Caco-2 (cell line): Measurements from ENCODE around the gene MAST4. TPM values are rescaled to one million over a fixed set of nuclear protein-coding genes. Genes with fewer than 3 reads are reported as not detected.

Experiments used
- BruUV-seq: library from RNA; stranded (reverse); fragments of 400-500 nt; replicated peaks from 2 replicates; lab custom pipeline; 2021; lab: Mats Ljungman, UMichigan
- CTCF ChIA-PET: fragments of 300-600 bp; sonication (Branson Sonifier 250); formaldehyde crosslinking; loops from one replicate; lab custom pipeline; 2022; ENCODE audit warnings: antibody characterized with exemption; lab: Charles Lee
- POLR2A ChIA-PET: fragments of 300-600 bp; sonication (Branson Sonifier 250); formaldehyde crosslinking; loops from one replicate; lab custom pipeline; 2022; ENCODE audit warnings: antibody characterized with exemption; lab: Charles Lee
- DNase-seq, 2 experiments: peaks; one replicate each; pipeline versions ENCODE4 v3.0.0 to v3.0.0-alpha.2; 2020 to 2022
- H3K27me3 ChIP-seq: replicated peaks from 2 replicates; pipeline ENCODE4 v1.6.0; 2011; ENCODE audit warnings: low read length; ENCODE audit not compliant: control insufficient read depth, insufficient read depth
- H3K36me3 ChIP-seq: 2 replicates; pipeline ENCODE4 v1.5.1; 2011; ENCODE audit warnings: low read length; ENCODE audit not compliant: control insufficient read depth, insufficient read depth
- H3K4me1 ChIP-seq: fragments of 250-450 bp; sonication (Bioruptor Pico); 2 replicates; pipeline ENCODE4 v1.5.1; 2020; ENCODE audit warnings: mild to moderate bottlenecking
- H3K4me3 ChIP-seq: 2 replicates; pipeline ENCODE4 v1.5.1; 2011; ENCODE audit warnings: low read depth, mild to moderate bottlenecking, control low read depth, low read length
- H3K9me3 ChIP-seq: fragments of 250-450 bp; sonication (Bioruptor Pico); 2 replicates; pipeline ENCODE4 v1.5.1; 2020; ENCODE audit warnings: mild to moderate bottlenecking, moderate library complexity
- H3K27ac Mint-ChIP-seq: one replicate; pipeline ENCODE4 v1.8.0; 2022; ENCODE audit warnings: mixed read lengths; ENCODE audit not compliant: unreplicated experiment
- H3K27me3 Mint-ChIP-seq: one replicate; pipeline ENCODE4 v1.8.0; 2022; ENCODE audit warnings: mixed read lengths; ENCODE audit not compliant: insufficient read depth, unreplicated experiment
- H3K36me3 Mint-ChIP-seq: one replicate; pipeline ENCODE4 v1.8.0; 2022; ENCODE audit warnings: mild to moderate bottlenecking, mixed read lengths; ENCODE audit not compliant: insufficient read depth, unreplicated experiment
- H3K4me1 Mint-ChIP-seq: one replicate; pipeline ENCODE4 v1.8.0; 2022; ENCODE audit warnings: low read depth, mixed read lengths; ENCODE audit not compliant: unreplicated experiment
- H3K4me3 Mint-ChIP-seq: one replicate; pipeline ENCODE4 v1.8.0; 2022; ENCODE audit warnings: mild to moderate bottlenecking, moderate library complexity, mixed read lengths; ENCODE audit not compliant: unreplicated experiment
- H3K9me3 Mint-ChIP-seq: one replicate; pipeline ENCODE4 v1.8.0; 2022; ENCODE audit warnings: mixed read lengths; ENCODE audit not compliant: unreplicated experiment
- intact Hi-C: fragments of 100-400 bp; cut with micrococcal nuclease; formaldehyde crosslinking; loops from one replicate; pipeline ENCODE4 v1.10.0; 2022; ENCODE audit not compliant: unreplicated experiment
- total RNA-seq: library from RNA; stranded (reverse); gene quantifications from 2 replicates; pipeline ENCODE4 v1.2.3, GENCODE V29; 2022
- TF ChIP-seq, protein P1 (sequence below), 2 experiments: fragments of 200-600 bp in 1 of 2; IDR thresholded peaks; 1 replicate in 1 of 2; 2 replicates in 1 of 2; pipeline versions ENCODE4 v1.5.1 to v1.8.0; 2011 to 2022; ENCODE audit warnings: antibody characterized with exemption in 1 of 2, control low read depth in 1 of 2, inconsistent platforms in 1 of 2, low read depth in 1 of 2, low read length in 1 of 2, mild to moderate bottlenecking in 1 of 2, moderate library complexity in 1 of 2; ENCODE audit not compliant: insufficient read depth in 1 of 2, severe bottlenecking in 1 of 2, unreplicated experiment in 1 of 2

MAST4 gene
- total RNA-seq, 1 experiment from 2014 or later = 17.8 TPM

DNA sequence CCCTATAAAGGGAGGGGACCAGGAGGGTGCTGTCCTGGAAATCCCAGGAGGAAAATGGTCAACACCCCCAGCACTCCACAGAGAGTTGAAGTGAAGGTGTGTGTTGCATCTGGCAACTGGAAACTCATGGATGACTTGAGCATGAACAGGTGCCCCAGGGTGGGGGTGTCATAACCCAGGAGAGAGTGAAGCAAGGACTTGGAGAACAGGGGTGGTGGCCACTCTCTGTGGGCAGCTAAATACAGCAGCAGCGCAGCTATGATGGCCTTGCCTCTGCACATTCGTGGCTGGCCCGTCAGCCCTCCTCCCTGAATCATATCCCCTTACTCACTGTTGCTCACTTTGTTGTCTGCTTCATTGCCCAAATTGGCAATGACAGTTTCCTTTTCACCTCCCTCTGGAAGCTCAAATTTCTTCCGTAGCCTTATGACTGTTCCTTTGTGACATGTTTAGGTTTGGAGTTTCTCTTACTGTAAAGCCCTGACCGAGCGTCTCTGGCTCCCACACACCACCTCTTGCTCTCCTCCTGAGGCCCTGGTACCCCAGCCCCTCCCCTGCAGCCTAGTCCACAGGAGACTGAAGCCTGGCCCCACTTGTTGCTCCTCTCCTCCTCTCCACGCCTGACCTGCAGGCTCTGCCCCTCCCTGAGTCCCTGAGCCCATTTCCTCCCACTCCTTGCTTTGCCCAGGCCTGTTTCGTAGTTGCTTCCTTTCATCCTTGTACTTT lies 414.7 kb downstream of the MAST4 start:
- no peaks in the 10 kb centered on the region for H3K9me3 Mint-ChIP-seq
- CTCF ChIA-PET = no interaction called here
- peaks cover 75% of the 10 kb centered on the region for H3K4me1 ChIP-seq
- POLR2A ChIA-PET = no interaction called here
- H3K9me3 ChIP-seq = no peaks in the 10 kb centered on the region
- H3K4me3 ChIP-seq = no peak overlapping the region
- H3K27me3 Mint-ChIP-seq = no peaks in the 10 kb centered on the region
- BruUV-seq = no TSS peak
- H3K36me3 ChIP-seq = no peaks in the 10 kb centered on the region; the same call in 1 of the 2 replicates
- H3K27ac Mint-ChIP-seq = peak overlapping the region; percentile 60
- H3K4me3 Mint-ChIP-seq = peak overlapping the region; percentile 25
- intact Hi-C loops = no loop called here
- H3K4me1 Mint-ChIP-seq = peaks cover 62% of the 10 kb centered on the region
- TF ChIP-seq, protein P1, sequence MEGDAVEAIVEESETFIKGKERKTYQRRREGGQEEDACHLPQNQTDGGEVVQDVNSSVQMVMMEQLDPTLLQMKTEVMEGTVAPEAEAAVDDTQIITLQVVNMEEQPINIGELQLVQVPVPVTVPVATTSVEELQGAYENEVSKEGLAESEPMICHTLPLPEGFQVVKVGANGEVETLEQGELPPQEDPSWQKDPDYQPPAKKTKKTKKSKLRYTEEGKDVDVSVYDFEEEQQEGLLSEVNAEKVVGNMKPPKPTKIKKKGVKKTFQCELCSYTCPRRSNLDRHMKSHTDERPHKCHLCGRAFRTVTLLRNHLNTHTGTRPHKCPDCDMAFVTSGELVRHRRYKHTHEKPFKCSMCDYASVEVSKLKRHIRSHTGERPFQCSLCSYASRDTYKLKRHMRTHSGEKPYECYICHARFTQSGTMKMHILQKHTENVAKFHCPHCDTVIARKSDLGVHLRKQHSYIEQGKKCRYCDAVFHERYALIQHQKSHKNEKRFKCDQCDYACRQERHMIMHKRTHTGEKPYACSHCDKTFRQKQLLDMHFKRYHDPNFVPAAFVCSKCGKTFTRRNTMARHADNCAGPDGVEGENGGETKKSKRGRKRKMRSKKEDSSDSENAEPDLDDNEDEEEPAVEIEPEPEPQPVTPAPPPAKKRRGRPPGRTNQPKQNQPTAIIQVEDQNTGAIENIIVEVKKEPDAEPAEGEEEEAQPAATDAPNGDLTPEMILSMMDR (IDR thresholded peaks at IDR 0.05; ENCODE audit: insufficient read depth in 1 of 2, low read depth in 1 of 2, low read length in 1 of 2, severe bottlenecking in 1 of 2, unreplicated experiment in 1 of 2) = no peak
- no peak for DNase-seq
- no peaks in the 10 kb centered on the region for H3K36me3 Mint-ChIP-seq
- no peaks in the 10 kb centered on the region for H3K27me3 ChIP-seq

DNA sequence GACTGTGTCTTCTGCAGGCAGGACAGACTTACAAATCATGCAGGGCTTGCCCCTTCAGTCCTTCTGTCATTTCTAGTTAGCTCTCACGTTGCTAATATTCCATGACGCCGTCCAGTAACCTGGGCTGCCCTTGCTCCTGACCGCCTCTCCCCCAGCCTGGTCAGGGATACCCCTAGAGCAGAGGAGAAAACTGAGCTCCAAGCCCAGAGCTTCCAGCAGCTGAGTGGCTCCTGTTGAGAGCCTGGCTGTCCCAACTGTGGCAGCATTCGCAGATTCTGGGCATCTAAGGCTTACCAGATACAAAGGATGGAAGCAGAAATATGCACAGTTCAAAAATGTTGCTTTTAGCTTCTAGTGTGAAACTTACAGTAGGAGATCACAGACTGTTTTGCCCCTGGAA lies 415.2 kb downstream of the MAST4 start:
- BruUV-seq = no TSS peak
- Mint-ChIP-seq H3K27me3 (no peaks in the 10 kb centered on the region), H3K36me3 (no peaks in the 10 kb centered on the region), H3K9me3 (no peaks in the 10 kb centered on the region), H3K4me1 (peaks cover 59% of the 10 kb centered on the region), H3K4me3 (peak overlapping the region; percentile 25), H3K27ac (peak overlapping the region; percentile 60)
- no peak for DNase-seq
- H3K27me3 ChIP-seq = no peaks in the 10 kb centered on the region
- intact Hi-C loops = no loop called here
- no peaks in the 10 kb centered on the region; the same call in 1 of the 2 replicates for H3K36me3 ChIP-seq
- ChIA-PET CTCF (interaction anchor here (1.2 kb wide), 1 partner anchor 197 kb away, joined by 3 read pairs; no protein-coding TSS in a partner anchor), POLR2A (interaction anchor here (1.3 kb wide), 1 partner anchor 9 kb away, joined by 3 read pairs; no protein-coding TSS in a partner anchor)
- TF ChIP-seq, protein P1 (IDR thresholded peaks at IDR 0.05; ENCODE audit: insufficient read depth in 1 of 2, low read depth in 1 of 2, low read length in 1 of 2, severe bottlenecking in 1 of 2, unreplicated experiment in 1 of 2) = no peak
- H3K4me1 ChIP-seq = peaks cover 72% of the 10 kb centered on the region
- H3K9me3 ChIP-seq = no peaks in the 10 kb centered on the region
- no peak overlapping the region for H3K4me3 ChIP-seq

DNA sequence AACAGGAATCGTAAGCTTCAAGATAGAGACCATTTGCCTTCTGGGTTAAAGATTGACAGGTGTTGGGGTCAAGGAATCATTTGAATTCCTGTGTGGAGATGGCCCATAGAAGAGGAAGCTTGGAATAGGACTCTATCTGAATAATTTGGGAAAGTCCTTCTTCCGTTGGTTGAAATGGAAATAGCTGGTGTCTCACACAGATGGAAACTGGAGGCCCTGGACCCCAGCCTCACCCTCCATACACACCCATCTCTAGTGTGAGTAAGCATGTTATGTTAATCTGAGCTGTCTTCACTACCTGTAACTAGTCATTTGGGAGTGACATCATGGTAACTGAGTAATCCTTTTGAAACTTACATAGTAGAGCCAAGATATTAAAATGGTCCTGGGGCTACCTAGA lies 416.0 kb downstream of the MAST4 start:
- Mint-ChIP-seq H3K4me3 (peak overlapping the region; percentile 25), H3K4me1 (peaks cover 58% of the 10 kb centered on the region), H3K36me3 (no peaks in the 10 kb centered on the region), H3K9me3 (no peaks in the 10 kb centered on the region), H3K27ac (peak overlapping the region; percentile 60), H3K27me3 (no peaks in the 10 kb centered on the region)
- H3K9me3 ChIP-seq = no peaks in the 10 kb centered on the region
- CTCF ChIA-PET = interaction anchor here (1.2 kb wide), 1 partner anchor 196 kb away, joined by 3 read pairs; no protein-coding TSS in a partner anchor
- H3K27me3 ChIP-seq = no peaks in the 10 kb centered on the region
- no peaks in the 10 kb centered on the region; the same call in 1 of the 2 replicates for H3K36me3 ChIP-seq
- intact Hi-C loops = loop anchor here (1.0 kb wide), 1 partner anchor 8 kb away; no protein-coding TSS in a partner anchor
- no peak for DNase-seq
- peaks cover 72% of the 10 kb centered on the region for H3K4me1 ChIP-seq
- TF ChIP-seq, protein P1 (IDR thresholded peaks at IDR 0.05; ENCODE audit: insufficient read depth in 1 of 2, low read depth in 1 of 2, low read length in 1 of 2, severe bottlenecking in 1 of 2, unreplicated experiment in 1 of 2) = no peak
- POLR2A ChIA-PET = interaction anchor here (1.3 kb wide), 1 partner anchor 10 kb away, joined by 3 read pairs; no protein-coding TSS in a partner anchor
- BruUV-seq = no TSS peak
- H3K4me3 ChIP-seq = no peak overlapping the region
